ENCODE data around the gene SPI1.

Gene SPI1

DNA sequence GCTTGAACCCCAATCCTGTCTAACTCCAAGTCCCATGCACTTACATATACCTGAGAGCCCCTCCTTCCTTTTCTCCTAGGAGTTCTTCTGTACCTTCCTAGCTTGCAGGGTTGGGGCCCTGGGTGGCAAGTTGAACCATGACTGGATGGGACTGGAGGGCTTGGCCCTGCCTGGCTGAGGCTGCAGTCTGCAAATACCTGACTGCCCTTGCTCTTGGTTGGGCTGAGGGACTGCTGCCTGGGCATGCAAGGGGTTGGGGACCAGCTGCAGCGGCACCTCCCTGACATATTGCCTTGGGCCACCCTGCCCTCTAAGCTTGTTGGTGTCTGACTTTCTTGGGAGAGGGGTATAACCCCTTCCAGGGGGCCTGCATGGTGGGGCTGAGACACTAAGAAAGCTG, 20.2 kb upstream of the SPI1 start:
- H3K4me3 ChIP-seq (ENCODE audit: low read depth, low read length), result no peak overlapping the region
- DNase-seq (ENCODE audit: low read depth), result no peak
- TF ChIP-seq POLR2A (IDR thresholded peaks at IDR 0.05; ENCODE audit: extremely low read depth, insufficient read length) (no peak), MYC (IDR thresholded peaks at IDR 0.05; ENCODE audit: low read depth, low read length) (no peak)
- TF ChIP-seq, protein P1, sequence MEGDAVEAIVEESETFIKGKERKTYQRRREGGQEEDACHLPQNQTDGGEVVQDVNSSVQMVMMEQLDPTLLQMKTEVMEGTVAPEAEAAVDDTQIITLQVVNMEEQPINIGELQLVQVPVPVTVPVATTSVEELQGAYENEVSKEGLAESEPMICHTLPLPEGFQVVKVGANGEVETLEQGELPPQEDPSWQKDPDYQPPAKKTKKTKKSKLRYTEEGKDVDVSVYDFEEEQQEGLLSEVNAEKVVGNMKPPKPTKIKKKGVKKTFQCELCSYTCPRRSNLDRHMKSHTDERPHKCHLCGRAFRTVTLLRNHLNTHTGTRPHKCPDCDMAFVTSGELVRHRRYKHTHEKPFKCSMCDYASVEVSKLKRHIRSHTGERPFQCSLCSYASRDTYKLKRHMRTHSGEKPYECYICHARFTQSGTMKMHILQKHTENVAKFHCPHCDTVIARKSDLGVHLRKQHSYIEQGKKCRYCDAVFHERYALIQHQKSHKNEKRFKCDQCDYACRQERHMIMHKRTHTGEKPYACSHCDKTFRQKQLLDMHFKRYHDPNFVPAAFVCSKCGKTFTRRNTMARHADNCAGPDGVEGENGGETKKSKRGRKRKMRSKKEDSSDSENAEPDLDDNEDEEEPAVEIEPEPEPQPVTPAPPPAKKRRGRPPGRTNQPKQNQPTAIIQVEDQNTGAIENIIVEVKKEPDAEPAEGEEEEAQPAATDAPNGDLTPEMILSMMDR (IDR thresholded peaks at IDR 0.05; ENCODE audit: low read depth, low read length), result no peak
- TF ChIP-seq, protein P2, sequence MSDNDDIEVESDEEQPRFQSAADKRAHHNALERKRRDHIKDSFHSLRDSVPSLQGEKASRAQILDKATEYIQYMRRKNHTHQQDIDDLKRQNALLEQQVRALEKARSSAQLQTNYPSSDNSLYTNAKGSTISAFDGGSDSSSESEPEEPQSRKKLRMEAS (IDR thresholded peaks at IDR 0.05; ENCODE audit: low read depth, low read length), result no peak

DNA sequence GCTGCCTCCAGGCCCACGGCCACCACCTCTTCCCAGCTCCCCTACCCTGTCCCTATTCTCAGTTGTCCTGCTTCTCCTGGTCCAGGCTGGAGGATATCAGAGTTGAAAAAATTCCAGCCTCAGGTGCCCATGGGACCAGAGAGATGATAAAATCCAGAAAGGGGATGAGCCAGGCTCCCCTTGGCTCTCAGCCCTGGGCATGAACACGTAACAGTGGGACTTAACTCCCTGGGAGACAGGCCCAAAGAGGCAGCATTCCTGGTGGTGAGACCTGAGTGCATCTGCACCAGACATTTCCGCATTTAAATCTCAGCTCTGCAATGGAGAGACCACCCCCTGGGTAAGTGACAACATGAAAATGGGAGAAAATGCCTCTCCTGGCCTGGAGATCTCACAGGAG, 19.7 kb upstream of the SPI1 start:
- H3K4me3 ChIP-seq (ENCODE audit: low read depth, low read length), result no peak overlapping the region
- TF ChIP-seq, protein P2 (IDR thresholded peaks at IDR 0.05; ENCODE audit: low read depth, low read length), result no peak
- TF ChIP-seq POLR2A (IDR thresholded peaks at IDR 0.05; ENCODE audit: extremely low read depth, insufficient read length) (no peak), MYC (IDR thresholded peaks at IDR 0.05; ENCODE audit: low read depth, low read length) (no peak)
- TF ChIP-seq, protein P1 (IDR thresholded peaks at IDR 0.05; ENCODE audit: low read depth, low read length), result no peak
- DNase-seq (ENCODE audit: low read depth), result no peak

DNA sequence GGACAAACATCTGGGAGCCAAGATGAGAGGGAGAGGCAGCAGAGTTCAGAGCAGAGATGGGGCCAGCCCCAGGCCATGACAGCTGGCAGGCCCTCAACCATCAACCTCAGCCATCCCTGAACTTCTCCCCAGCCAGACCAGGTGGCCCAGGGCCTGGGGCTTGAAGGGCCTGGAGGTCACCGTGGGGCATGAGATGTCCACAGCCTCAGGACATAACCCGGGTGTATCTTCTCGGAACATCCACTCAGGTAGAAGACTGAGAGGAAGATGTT, 17.6 kb upstream of the SPI1 start:
- TF ChIP-seq, protein P2 (IDR thresholded peaks at IDR 0.05; ENCODE audit: low read depth, low read length), result no peak
- TF ChIP-seq MYC (IDR thresholded peaks at IDR 0.05; ENCODE audit: low read depth, low read length) (no peak), POLR2A (IDR thresholded peaks at IDR 0.05; ENCODE audit: extremely low read depth, insufficient read length) (no peak)
- TF ChIP-seq, protein P1 (IDR thresholded peaks at IDR 0.05; ENCODE audit: low read depth, low read length), result no peak
- DNase-seq (ENCODE audit: low read depth), result no peak
- H3K4me3 ChIP-seq (ENCODE audit: low read depth, low read length), result no peak overlapping the region

DNA sequence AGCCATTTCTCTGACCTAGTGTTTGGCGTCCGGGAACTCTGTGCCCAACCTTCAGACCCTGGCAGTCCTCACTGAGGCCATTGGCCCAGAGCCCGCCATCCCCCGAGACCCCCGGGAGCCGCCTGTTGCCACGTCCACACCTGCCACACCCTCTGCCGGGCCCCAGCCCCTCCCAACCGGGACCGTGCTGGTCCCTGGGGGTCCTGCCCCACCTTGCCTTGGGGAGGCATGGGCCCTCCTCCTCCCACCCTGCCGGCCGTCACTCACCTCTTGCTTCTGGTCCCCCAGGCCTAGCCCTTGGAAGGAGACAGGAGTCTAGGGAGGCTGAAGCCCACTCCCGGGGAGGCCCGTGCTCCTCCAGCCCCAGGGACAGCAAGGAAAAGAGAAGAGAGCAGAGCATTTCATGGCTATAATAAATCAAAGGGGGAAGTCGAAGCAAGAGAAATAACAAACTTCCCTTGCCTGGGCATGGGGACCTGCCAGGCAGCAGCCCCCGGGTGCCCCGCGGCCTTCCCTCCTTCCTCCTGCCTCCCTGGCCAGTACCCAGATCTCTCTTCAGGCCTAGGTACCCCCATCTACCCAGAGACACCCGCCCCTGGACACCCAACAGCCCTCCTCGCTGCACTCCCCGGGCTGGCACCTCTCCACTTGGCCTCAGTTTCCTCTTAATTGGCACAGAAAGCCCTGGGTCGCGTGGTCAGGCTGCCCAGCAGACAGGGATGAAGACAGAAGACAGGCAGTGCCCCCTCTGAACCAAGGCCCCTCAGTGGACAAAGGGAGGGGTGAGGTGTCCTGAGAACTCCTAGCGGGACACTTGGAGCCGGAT, 17.1 kb upstream of the SPI1 start:
- peak; percentile 79 for DNase-seq (ENCODE audit: low read depth)
- TF ChIP-seq, protein P1 (IDR thresholded peaks at IDR 0.05; ENCODE audit: low read depth, low read length), result no peak
- TF ChIP-seq, protein P2 (IDR thresholded peaks at IDR 0.05; ENCODE audit: low read depth, low read length), result no peak
- TF ChIP-seq POLR2A (IDR thresholded peaks at IDR 0.05; ENCODE audit: extremely low read depth, insufficient read length), result no peak
- no peak for TF ChIP-seq MYC (IDR thresholded peaks at IDR 0.05; ENCODE audit: low read depth, low read length)
- H3K4me3 ChIP-seq (ENCODE audit: low read depth, low read length), result peak overlapping the region; percentile 49

DNA sequence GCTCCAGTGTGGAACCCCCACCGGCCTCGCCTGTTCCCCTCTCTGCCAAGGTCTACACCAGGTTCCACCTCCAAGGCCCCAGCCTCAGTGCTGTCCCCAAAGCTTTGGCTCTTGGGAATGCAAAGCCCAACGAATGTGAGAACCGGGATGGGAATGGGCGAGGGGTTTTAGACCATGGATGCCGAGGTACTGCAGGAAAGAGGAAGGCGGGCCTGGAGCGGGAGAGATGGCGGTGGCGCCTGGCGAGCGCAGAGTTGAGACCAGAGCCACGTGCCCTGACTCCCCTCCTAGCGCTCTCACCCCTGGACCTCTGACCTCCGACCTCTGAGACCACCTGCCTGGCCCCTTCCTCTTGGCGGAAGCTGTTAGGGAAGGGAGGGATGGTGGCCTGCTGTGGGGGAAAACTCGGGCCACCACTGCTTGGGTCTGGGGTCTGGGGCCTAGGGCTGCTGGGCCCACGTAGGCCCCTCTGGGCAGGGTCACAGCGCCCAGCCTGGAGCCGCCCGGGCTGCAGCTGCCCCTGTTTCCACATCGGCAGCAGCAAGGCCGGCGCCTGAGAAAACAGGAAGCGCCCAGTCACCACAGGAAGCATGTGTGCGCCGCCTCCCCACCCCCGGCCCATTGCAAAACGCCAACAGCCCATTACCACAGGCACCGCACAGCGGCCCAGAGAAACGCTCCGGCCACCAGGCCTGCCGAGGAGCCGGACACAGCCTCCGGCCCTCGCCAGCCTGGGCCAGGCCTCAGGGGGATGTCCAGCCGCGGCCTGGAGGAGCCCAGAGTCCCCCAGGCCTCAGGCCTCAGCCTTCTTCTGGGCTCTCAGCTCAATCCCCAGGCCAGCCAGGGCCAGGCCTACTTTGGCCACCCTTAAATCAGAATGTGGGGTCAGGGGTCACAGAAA, 16.2 kb upstream of the SPI1 start:
- peak; percentile 95 for DNase-seq (ENCODE audit: low read depth)
- TF ChIP-seq, protein P2 (IDR thresholded peaks at IDR 0.05; ENCODE audit: low read depth, low read length), result peak; percentile 85
- peak; percentile 40 for TF ChIP-seq POLR2A (IDR thresholded peaks at IDR 0.05; ENCODE audit: extremely low read depth, insufficient read length)
- TF ChIP-seq, protein P1 (IDR thresholded peaks at IDR 0.05; ENCODE audit: low read depth, low read length), result no peak
- peak; percentile 95 for TF ChIP-seq MYC (IDR thresholded peaks at IDR 0.05; ENCODE audit: low read depth, low read length)
- peak overlapping the region; percentile 49 for H3K4me3 ChIP-seq (ENCODE audit: low read depth, low read length)
